ENCODE data around the gene UBE2J1.

GRCh38 chr6:89400912-89401399 is 48.4 kb upstream of the UBE2J1 start:
- no peak for TF ChIP-seq CTCF (IDR thresholded peaks at IDR 0.05)
- TF ChIP-seq POLR2A (IDR thresholded peaks at IDR 0.05), result no peak
- TF ChIP-seq EP300 (IDR thresholded peaks at IDR 0.05), result no peak

Measured in tibial nerve (tissue), 4 donors.